ENCODE data around the gene SRPK2. TPM values are rescaled to one million over a fixed set of nuclear protein-coding genes. Genes with fewer than 3 reads are reported as not detected.

Gene SRPK2
- total and polyA plus RNA-seq, 2 of the 8 experiments (the other 6 are each of a cell fraction or from before 2014, with no cell fraction given), result 10.0 to 47.1 TPM

- no peak for TF ChIP-seq POLR2AphosphoS5 (IDR thresholded peaks at IDR 0.05; ENCODE audit: low read depth, low read length)
Observed at GRCh38 chr7:105130580-105130979, 258.1 kb downstream of the SRPK2 start (continued).
